Left forelimb (tissue), 1 donor: ENCODE measurements around the gene EPHA3.
"Not testable (repeated sequence)": the region's sequence is repeated elsewhere in the genome, so short reads cannot be mapped to it uniquely, and the experiment has no call there.

Experiments
- DNase-seq: peaks from one replicate; pipeline ENCODE4 v3.0.0-alpha.2; 2018; ENCODE audit warnings: low spot score

The EPHA3 gene

DNA sequence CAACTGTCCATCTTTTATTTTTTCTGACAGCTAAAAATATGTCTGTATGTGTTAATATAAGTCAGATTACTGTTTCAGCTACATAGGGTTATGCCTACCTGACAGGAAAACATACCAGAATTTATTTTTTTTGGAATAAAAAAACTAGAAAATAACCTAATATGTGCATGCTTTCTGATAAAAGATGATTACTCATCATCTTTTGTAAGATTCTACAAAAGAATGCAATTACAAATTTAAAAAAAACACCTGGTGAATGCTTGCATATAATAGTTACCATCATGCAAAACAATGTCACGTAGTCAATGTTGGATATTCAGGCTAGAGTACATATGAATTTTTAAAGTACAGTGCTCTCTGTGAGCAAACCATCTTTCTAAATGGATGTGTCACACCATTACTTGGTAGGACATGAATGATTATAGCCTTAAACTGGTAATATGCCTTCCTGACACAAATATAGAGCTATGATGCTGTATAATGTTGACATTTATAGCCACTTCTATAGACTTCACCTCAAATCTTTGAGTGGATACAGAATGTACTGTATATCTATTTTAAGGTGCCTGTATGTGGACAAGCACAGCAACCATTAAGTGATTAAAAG, 180.6 kb downstream of the EPHA3 start:
- DNase-seq = no peak

DNA sequence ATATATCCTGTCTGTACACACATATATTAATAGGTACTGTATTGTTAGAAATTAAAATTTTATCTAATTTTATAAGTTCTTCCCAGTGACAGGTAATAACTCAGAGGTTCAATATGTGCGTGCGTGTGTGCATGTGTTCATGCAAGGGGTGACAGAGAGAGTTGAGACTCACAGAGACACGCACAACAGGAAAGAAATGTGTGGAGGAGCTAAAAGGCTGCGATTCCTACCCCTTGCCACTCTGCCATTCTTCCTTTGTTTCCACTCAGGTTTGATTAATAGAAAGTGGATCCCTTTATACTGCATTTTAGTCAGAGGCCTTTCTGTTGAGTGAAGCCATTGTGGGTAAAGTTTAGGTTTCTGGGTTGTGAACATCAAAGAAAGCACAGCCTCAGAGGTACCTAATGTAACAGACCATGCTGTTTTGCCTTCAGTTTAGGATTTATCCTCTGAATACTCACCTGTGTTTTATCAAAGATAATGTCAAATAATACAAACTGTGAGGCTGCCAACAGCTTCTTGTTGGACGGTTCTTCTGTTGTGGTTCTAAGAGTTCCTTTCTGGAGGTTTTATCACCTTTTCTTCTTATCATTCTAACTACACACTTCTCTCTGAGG, 182.3 kb downstream of the EPHA3 start:
- DNase-seq = no peak

DNA sequence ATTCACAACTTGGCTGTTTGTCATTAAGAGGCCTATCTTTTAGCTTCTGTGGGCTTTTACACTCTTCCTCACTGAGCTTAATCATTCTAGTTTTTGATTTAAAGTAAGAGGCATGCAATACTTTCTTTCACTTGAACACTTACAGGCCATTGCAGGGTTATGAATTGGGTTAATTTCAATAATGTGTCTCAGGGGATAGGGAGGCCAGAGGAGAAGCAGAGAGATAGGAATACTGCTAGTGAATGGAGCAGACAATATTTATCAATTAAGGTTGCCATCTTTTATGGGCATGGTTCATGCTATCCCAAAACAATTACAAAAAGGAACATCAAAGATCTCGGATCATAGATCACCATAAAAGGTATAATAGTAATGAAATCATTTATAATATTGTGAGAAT, 189.8 kb downstream of the EPHA3 start:
- DNase-seq = no peak

DNA sequence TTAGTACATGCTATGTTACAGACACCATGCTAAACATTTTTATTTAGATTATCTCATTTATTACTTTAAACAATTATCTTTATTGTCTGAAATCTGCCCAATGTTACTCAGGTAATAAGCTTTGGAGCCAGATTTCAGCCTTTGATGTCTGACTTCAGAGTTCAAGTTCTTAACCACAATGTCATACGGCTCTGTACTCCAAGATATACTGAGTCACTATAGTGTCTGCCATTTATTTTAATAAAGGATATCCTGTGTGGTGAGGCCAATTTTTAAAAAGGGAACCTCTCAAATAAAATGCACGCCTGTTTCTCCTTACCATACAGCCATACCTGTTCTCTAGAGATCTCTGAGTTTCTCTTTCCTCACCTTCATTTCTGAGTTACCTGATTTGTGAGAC, 193.1 kb downstream of the EPHA3 start:
- DNase-seq = no peak

DNA sequence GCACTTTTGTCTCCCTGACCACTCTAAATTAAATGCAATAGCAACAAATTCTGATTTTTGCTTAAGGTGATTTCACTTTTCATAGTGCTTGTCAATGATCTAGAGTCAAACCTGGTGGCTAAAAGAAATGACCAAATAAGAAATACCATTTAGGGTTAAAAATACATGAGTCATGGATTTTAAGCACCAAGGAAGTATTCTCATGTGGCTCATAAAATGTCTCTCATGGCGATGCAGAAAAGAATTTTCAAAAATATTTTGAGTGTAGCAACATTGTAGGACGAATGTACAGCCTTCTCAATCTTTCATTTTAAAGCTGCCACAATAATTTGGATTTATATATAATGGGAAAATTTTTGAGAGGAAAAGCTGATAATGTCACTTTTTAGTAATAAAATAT, 193.6 kb downstream of the EPHA3 start:
- DNase-seq = no peak

DNA sequence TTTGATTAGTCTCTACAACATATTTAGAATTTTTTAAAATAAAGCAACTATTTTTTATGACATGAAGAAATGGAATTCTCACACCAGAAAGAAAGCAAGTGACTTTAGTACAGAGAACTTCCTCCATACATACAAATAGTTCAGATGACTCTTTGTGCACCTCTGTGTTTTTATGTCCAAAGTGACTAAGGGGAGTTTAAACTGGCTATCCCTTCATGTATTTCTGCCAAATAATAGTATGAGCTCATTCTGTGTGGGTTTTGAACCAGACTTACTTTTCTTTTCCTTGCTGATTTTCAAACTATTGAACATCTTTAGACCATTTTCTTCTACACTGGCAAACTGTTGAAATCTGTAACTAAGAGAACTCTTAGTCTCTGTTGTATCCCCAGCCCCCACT, 196.3 kb downstream of the EPHA3 start:
- no peak for DNase-seq

DNA sequence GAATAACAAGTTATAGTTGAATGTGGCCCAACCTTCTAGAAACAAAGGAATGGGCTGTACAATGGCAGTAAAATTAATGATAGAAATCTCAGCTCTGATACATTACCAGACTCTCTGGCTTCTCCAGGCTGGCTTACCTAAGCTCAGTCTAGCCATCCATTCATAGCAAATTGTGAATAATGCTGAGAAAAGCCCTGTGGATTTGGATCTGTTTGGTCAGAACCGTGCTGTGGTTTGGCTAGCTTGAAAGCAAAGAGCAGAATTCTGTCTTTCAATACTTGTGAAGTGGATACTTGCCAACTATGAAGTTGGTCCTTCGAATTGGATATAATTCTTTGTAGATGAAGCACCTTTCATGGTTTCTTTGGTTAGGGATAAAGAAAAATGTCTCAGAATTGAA, 199.1 kb downstream of the EPHA3 start:
- DNase-seq = no peak

DNA sequence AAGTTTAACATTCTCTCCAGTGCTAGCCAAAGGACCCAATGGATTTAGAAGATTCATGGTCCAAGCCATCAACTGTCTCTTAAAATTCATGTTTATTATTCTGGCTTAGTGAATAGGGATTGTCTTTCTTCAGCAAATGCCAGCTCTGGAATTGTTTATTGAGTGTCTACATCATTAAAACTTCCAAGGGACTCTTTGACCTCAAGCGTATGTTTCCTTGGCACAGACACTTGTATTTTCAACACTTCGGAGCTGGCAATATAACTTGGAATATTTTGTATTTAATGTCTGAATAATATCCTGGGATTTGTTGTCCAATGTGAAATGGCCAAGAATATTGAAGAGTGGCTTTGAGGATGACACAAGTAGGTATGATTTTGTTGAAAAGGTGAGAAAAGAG, 204.2 kb downstream of the EPHA3 start:
- no peak for DNase-seq

DNA sequence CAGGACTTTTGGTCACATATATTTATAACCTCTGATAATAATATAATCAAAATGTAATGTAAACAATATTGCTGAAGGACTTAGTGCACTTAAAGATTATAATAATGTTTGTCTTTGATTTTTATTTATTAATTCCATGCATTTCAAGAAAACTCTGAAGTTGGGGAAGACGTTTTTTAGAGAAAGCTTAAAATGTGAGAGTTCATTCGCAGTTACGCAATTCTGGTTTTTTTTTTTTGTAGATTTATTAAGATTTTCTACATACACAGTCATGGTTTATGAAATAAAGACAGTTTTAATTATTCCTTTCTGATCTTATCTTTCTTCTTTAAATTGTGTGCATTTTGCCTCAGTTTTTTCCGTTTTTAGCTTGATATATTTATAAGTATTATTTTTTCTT, 204.7 kb downstream of the EPHA3 start:
- DNase-seq = no peak

DNA sequence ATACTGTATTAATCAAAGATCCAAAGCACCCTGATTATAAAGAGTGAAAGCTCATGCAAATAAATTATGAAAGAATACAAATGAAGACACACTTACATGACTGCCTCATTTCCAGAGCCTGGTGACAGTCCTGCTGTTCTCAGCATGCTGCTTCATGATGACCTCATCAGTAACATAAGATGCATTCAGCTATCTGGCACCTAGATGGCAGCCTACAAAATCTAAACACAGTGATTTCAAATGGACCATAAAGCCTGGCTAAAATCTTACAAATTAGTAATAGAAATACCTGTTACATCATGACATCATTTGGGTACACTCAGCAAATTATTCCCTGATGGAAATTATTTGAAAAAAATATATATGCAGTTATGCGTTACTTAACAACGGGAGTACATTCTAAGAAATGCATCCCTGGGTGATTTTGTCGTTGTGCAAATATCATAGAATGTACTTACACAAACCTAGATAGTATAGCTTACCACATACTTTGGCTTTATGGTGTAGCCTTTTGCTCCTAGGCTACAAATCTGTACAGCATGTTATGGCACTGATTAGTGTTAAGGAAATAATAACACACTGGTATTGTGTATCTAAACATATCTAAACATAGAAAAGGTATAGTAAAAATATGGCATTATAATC, 207.2 kb downstream of the EPHA3 start:
- no peak for DNase-seq

DNA sequence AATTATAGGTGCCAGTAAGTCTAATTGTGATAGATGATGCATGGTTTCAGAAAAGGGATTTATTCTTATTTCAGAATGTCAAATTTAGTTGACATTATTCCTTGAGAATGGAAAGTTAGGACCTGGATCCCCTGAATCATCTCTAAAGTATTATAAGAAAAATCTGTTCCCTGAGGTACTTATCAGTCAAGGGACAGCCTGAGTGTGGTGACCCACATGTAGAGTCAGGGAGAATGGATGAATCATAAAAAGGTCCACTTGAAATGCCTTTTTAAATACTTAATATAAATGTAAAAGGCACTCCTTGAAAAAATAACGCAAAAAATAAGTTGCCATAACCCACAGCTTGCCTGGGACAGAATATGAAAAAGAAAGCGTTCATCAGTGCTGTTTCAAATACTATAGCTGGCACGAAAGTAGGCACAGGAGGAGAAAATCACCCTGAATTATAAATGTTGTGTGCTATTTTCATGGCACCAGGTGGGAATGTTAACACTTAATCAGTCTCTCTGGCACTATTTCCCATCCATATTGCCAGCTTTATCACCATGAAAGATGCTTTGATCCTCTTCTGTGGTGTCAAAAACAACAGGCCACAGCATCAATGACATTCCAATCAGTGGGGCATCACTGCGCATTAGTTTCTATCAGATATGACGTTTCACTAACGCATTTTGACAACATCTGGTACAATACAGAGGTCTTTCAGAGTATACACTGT, 208.5 kb downstream of the EPHA3 start:
- no peak for DNase-seq

DNA sequence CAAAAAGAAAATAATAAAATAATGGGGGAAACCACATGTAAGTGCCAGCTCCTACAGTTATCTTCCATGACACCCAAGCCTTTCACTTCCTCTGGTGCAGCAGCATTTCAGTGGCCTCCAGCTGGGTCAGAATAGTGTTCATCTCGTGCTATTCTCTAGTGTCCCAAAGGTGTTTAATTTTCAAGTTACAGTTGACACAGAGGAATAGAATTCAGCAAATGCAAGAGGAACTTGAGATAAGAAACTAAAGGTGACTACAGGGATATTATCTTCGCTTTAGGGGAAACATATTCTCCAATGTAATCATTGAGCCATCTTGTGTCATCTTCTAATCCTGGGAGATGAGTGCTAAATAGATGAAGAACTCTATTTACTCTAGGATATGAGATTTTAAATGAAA, 212.8 kb downstream of the EPHA3 start:
- no peak for DNase-seq

DNA sequence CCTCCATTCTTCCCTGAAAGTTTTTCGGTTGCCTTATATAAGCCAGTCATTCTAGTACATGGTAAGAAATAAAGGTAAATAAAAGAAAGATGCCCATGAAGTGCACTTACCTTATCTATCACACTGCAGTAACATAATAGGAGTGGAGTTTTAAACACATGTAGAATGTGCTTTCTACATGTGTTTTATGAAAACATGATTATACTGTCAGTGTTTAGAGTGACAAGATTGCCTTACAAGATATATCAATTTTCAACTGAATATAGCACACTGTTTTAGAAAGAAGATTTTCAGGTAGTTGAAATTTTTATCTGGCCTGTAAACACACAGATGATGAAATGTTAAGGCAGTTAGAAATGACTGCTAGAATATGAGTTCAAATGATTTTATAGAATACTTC, 219.6 kb downstream of the EPHA3 start:
- DNase-seq = no peak

DNA sequence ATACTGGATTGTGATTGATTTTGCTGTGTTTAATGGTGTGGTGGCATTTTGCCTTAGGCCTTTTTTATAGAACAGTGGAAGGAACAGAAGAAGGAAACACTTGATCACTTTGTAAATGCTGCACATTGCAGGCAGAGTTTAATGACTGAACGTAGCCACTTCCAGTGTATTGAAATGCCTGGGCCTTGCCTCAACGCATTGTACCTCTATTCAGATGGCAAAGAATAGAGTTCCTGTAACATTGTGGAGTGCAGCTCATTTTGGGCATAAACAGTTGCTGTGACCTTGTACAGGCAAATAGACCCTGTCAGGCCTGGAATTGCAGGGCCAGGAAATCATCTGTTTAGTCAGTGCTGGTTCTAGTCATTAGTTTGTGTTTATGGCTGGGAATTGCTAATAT, 225.0 kb downstream of the EPHA3 start:
- DNase-seq = no peak

DNA sequence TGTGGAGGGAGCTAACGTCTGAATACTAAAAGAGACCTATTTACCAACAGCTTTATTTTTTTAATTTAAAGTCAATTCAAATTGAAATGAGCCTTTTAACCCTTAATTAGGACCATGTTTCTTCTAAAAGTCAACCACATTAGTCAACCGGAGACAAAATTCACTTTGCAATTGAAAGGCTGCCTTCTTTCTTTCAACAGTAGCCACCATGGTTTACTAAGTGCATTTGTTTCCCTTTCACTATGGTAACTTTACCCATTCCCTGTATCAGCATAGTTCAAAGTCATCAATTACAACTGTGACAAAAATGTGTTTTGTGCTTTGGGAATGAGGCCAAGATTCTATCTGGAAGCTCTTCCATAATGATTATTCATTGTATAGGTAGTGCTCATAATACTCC, 225.4 kb downstream of the EPHA3 start:
- DNase-seq = no peak

DNA sequence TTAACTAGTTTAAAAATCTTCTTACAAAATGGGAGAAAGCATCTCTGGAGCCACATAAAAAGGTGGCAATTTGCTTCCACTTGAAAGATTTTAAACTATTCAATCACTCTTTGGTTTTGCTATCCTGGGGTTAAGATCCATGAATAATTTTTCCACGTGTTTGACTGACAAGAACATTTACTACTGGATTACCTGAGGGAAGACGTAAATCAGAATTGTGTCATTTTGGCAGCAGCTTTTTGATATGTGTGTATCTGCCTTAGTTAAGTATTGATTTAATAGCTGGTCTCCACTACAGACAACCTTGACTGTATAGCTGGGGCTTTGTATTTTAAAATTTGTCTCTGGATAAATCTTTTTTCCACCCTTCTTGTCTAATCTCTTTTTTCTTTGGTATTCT, 228.3 kb downstream of the EPHA3 start:
- DNase-seq = no peak

DNA sequence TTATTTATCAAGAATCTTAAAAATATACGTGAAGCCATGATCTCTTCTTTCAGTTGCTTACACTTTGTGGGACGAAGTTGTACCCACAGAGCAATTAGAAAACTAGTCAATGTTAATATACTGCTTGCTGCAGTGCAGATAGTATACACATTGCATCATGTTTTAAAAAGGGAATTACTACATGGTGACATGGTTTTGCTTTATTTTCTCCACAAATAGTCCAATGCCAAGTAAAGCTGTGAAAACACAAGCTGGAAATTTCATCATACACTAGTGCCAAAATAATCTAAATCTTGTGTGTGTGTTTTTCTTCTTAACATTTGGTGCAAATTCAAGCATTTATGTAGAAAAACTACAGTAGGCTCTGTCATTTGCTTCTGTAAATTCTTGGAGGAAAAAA, 233.0 kb downstream of the EPHA3 start:
- no peak for DNase-seq

DNA sequence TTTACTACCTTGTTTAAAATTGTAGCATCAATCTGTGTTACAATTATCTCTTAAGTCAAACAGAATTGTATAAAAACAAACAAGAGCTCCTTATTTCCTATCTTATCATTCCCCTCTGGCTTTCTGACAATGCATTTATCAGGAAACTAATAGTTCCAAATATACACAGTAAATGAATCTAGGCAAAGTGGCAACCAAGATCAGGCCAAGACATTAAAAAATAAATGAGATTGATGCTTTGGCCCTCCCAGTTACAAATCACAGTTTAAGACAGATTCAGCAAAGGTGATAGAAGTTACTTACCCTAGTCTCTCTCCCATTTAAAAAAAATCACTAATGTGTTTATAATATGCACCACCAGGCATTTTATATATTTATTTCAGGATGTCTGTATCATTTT, 236.7 kb downstream of the EPHA3 start:
- no peak for DNase-seq

DNA sequence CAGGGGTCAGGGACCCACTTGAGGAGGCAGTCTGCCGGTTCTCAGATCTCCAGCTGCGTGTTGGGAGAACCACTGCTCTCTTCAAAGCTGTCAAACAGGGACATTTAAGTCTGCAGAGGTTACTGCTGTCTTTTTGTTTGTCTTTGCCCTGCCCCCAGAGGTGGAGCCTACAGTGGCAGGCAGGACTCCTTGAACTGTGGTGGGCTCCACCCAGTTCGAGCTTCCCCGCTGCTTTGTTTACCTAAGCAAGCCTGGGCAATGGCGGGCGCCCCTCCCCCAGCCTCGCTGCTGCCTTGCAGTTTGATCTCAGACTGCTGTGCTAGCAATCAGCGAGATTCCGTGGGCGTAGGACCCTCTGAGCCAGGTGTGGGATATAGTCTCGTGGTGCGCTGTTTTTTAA, 243.5 kb downstream of the EPHA3 start:
- DNase-seq = not testable (repeated sequence)

DNA sequence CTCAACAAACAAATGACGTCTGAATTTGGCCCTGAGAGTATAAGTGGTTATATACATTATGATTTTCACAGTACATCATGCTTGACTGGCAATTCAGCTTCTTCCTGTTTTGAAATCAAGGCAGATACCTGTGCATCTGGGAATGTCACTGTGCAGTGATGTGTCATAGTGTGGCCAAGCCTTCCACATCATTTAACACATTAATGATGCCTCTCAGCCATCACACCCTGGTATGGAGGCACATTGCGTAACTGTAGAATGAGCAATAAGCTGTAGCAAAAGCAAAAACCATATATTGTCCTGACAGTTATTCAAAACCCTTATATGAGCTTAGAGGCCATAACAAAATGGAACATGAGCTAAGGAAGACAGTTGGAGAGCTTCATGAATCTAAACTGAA, 246.0 kb downstream of the EPHA3 start:
- no peak for DNase-seq

DNA sequence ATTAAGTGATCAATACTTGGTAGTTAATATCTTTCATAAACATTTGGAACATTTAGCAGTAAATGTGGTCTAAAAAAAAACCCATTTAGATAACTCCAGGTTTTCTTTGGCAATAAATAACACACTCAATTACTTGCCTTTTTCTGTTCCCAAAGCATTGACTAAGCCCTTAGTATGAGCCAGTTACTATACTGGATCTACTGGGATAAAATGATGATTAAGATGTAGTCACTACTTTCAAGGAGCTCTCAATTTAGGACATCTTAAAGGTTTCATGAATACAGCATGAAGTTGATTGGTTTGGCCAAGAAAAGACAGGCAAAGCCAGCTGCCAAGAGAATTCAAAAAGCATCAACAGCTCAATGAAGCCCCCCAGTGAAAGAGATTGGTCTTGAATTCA, 250.9 kb downstream of the EPHA3 start:
- no peak for DNase-seq

DNA sequence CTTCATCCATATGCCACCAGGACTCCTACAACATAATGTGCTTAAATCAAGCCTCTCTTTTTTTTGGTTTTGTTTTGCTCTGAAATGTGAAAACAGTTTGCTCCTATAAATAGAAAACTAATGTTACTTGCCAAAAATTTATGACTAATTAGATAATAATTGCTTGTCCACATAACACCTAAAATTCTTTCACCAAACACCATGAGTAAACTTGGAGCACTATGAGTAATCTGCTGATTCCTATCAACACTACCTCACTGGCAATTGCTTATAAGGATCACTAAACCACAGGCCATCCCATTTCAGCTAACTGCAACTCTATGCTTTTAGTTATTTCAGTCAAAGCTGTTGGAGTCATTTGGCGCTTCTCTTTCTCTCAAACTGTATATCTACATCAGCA, 252.7 kb downstream of the EPHA3 start:
- no peak for DNase-seq

DNA sequence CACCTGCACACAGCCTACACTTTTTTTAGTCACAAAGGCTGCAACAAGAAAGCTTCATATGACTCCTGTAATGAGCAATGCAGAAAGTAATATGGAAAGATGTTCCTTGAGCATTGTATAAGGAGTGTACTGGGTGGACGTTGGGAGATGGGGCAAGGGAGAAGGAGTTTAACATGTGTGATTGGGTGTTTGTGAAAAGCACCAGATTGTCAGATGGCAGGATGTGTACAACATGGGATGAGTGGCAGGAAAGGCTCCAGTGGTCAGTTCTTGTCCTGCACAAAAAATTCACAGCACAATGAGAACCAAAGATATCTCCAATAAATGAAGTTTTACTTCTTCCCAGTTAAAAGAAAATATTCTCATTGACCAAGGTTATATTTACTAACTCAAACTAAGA, 255.1 kb downstream of the EPHA3 start:
- no peak for DNase-seq
